ENCODE measurements around the gene ABCA1. TPM values are rescaled to one million over a fixed set of nuclear protein-coding genes. Genes with fewer than 3 reads are reported as not detected.

The ABCA1 gene
- under 1 TPM; 0.10 to 0.22 TPM for total RNA-seq

DNA sequence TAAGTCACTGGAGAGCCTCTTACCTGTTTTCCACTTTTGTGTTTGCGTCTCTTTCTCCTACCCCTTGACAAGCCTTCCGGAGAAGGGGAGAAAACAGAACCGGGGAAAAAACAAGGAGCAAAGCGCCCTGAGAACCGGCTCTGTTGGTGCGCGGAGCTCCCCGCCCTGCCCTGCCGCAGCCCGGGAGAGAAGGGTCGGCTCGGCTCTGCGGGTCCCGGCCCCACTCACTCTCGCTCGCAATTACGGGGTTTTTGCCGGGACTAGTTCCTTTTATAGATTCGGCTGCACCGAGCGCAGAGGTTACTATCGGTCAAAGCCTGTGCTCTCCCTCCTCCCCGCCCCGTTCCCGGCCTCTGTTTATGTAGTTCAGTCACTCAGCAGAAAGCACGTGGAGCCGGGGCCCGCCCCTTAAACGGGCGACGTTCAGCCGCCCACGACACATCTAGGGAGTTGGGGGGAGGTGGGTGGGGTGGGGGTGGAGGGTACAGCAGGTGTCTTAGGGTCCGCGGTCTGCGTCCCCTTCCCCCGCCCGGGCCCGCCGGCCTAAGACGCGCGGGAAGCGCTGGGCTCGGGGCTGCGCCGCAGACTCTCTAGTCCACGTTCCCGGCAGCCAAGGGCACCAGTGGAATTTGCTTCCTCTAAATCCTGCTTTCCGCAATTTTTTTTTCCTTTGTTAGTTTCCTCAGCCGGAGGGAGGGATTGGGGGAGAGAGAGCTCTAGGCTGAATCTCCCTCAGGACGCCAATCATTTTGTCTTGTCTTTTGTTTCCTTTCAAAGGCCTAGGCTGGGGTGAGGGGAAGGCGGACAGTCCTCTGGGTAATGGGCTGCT, at the start of gene ABCA1:
Gene ABCA1, minus strand, starts transcription at position 244 of the 829 bp plus-strand sequence. CDS start 24,476 bp downstream, outside the sequence.

DNA sequence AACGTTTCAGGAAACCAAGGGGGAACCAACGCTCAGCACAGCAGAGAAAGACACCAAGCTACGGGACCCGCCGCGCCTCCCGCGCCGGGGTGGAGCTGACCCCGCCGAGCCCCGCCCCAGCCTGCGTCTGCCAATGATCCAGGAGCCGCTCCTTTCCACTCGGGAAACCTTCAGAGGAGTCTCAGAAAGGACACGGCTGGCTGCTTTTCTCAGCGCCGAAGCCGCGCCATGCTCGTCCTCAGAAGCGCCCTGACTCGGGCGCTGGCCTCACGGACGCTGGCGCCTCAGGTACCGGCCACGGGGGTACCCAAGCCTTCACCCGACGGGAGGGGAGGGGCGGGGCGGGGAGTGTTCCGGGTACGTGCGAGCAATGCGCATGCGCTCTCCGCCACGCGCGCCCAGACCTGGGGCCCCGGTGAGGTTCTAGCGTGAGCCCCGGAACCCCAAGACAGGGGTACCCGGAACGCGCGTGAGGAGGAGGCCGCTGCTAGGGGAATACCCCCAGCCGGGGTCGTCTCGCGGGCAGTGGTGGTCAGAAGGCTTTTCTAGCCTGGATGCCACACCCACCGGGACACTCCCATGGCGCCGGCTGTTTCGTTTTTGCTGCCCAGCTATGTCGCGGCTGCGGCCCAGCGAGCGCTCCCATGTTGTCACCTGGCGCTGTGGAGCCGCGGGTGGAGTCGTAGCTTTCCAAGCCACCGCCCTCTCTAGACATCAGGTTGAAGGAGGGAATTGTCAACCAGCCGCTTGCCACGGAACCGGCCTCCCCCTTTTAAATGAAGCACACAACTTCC, 180.2 kb downstream of the ABCA1 start, which contains the start of gene NIPSNAP3A:
Gene NIPSNAP3A, plus strand, starts transcription at position 119 of the 794 bp plus-strand sequence. Its CDS starts 110 bp downstream, at position 229.

Other genes with a start within 250 kb of the ABCA1 start
- not detected for gene OR13D1, start 233.6 kb downstream of the ABCA1 start, total RNA-seq
- 10 to 100 TPM; 19.7 to 21.1 TPM for gene NIPSNAP3A, start 180.5 kb downstream of the ABCA1 start, total RNA-seq
- gene NIPSNAP3B, start 164.0 kb downstream of the ABCA1 start, total RNA-seq, result under 1 TPM; 0.67 to 0.68 TPM